ENCODE measurements around the gene OGDH. TPM values are rescaled to one million over a fixed set of nuclear protein-coding genes. Genes with fewer than 3 reads are reported as not detected.
"Not testable (repeated sequence)": the region's sequence is repeated elsewhere in the genome, so short reads cannot be mapped to it uniquely, and the experiment has no call there.

Gene OGDH
- total RNA-seq, 6 experiments from 2014 or later, result 46.6 to 63.2 (median 55.8) TPM

DNA sequence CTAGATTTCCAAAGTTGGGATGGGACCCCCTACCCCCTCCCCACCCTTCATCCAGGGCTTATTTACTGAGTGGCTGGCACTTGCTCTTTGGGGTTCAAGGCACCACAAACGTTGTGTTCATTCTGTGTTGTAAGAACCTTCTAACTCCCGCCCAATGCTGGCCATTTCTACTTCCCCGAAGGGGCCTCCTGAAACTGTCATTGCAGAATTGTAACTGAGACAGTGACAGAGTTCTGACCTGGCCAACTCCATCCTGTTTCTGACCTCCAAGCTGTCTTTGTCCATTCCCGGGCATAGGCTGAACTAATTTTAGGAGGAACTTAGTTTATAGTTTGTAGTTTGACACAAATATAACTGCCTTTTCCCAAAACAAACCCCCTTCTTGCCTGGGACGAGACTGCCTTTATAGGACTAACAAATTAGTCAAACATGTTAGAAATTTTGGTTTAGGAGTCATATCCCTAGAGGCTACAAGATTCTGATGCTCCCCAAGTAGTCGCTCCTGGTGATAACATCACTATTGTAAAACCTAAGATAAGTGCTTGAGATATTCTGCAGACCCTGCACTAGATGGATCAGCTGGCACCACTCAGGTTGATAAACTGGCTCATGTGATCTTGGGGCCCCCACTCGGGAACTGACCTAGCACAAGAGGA lies 107.4 kb downstream of the OGDH start:
- intact Hi-C loops (cut with DNase I), result no loop called here
- Histone ChIP-seq H3K4me1 (no peaks in the 10 kb centered on the region), H3K4me3 (no peak overlapping the region), H3K27ac (no peak overlapping the region), H3K27me3 (no peaks in the 10 kb centered on the region), H3K36me3 (peaks cover 0 to 5% (median 0%) of the 10 kb centered on the region in 4 donors), H3K9me3 (no peaks in the 10 kb centered on the region)
- TF ChIP-seq, protein P1, sequence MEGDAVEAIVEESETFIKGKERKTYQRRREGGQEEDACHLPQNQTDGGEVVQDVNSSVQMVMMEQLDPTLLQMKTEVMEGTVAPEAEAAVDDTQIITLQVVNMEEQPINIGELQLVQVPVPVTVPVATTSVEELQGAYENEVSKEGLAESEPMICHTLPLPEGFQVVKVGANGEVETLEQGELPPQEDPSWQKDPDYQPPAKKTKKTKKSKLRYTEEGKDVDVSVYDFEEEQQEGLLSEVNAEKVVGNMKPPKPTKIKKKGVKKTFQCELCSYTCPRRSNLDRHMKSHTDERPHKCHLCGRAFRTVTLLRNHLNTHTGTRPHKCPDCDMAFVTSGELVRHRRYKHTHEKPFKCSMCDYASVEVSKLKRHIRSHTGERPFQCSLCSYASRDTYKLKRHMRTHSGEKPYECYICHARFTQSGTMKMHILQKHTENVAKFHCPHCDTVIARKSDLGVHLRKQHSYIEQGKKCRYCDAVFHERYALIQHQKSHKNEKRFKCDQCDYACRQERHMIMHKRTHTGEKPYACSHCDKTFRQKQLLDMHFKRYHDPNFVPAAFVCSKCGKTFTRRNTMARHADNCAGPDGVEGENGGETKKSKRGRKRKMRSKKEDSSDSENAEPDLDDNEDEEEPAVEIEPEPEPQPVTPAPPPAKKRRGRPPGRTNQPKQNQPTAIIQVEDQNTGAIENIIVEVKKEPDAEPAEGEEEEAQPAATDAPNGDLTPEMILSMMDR (IDR thresholded peaks at IDR 0.05), result no peak
- TF ChIP-seq POLR2A (IDR thresholded peaks at IDR 0.05), result no peak
- no peak for DNase-seq
- no peak for ATAC-seq
- WGBS (ENCODE audit: insufficient coverage, low coverage, low lambda C conversion rate, missing lambda C conversion rate), result 50% methylated on average over 7 of the region's 7 CpGs

DNA sequence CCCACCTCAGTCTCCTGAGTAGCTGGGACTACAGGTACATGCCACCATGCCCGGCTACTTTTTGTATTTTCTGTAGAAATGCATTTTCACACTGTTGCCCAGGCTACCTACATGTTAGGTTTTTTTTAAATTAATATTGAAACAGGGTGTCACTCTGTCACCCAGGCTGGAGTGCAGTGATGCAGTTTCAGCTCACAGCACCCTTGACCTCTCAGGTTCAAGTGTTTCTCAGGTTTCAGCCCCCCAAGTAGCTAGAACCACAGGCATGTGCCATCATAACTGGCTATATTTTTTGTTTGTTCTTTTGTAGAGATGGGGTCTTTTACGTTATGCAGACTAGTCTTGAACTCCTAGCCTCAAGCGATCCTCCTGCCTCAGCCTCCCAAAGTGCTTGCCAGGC lies 109.8 kb downstream of the OGDH start:
- intact Hi-C loops (cut with DNase I), result no loop called here
- no peaks in the 10 kb centered on the region for H3K4me1 ChIP-seq
- WGBS (ENCODE audit: insufficient coverage, low coverage, low lambda C conversion rate, missing lambda C conversion rate), result 100% methylated on average over 3 of the region's 3 CpGs

DNA sequence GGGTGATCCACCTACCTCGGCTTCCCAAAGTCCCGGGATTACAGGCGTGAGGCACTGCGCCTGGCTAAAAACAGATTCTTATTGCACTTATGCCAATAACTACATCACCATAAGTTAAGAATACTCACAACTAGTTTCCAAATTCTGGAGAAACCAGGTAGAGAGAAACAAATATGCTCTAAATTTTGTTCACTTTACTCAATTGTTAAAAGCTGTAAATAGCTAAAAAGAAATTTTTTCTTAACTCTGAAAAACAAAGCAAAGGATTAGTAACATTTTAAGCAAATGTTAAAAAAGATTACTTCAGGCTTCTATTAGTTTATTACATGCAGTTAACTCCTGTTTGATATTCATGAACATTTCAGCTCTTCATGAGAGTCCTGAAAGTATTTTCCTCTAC lies 113.9 kb downstream of the OGDH start:
- WGBS (ENCODE audit: insufficient coverage, low coverage, low lambda C conversion rate, missing lambda C conversion rate), result 72% methylated on average over 4 of the region's 4 CpGs
- Histone ChIP-seq H3K27me3 (no peaks in the 10 kb centered on the region), H3K9me3 (no peaks in the 10 kb centered on the region), H3K4me1 (no peaks in the 10 kb centered on the region), H3K27ac (no peak overlapping the region), H3K36me3 (no peaks in the 10 kb centered on the region), H3K4me3 (no peak overlapping the region)
- ATAC-seq (no peak), DNase-seq (no peak)
- intact Hi-C loops (cut with DNase I), result no loop called here
- TF ChIP-seq, protein P1 (IDR thresholded peaks at IDR 0.05), result no peak

More for the DNA sequence above, 109.8 kb downstream of the OGDH start:
- no peak for ATAC-seq
- no peak for DNase-seq
- no peak overlapping the region for H3K27ac ChIP-seq
- no peak overlapping the region for H3K4me3 ChIP-seq
- no peaks in the 10 kb centered on the region for H3K36me3 ChIP-seq
- TF ChIP-seq, protein P1 (IDR thresholded peaks at IDR 0.05), result no peak
- no peak for TF ChIP-seq POLR2A (IDR thresholded peaks at IDR 0.05)
- H3K9me3 ChIP-seq, result no peaks in the 10 kb centered on the region
- H3K27me3 ChIP-seq, result no peaks in the 10 kb centered on the region

DNA sequence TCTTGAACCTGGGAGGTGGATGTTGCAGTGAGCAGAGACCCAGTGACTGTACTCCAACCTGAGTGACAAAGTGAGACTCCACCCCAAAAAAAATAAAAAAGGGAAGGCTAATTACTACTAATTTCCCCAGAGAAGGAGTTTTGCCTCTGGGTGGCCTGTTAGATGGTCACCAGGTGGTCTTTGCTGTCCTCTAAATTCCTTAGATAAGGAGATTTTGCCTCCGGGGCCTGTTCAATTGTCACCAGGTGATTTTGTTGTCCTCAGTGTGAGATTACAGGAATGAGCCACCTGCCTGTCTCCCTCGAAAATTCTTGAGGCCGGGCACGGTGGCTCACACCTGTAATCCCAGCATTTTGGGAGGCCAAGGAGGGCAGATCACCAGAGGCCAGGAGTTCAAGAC lies 117.8 kb downstream of the OGDH start:
- WGBS (ENCODE audit: insufficient coverage, low coverage, low lambda C conversion rate, missing lambda C conversion rate), result 60% methylated on average over 1 of the region's 4 CpGs
- no peak overlapping the region for H3K27ac ChIP-seq
- no peak overlapping the region for H3K4me3 ChIP-seq
- no peaks in the 10 kb centered on the region for H3K36me3 ChIP-seq
- H3K4me1 ChIP-seq, result no peaks in the 10 kb centered on the region
- H3K9me3 ChIP-seq, result no peaks in the 10 kb centered on the region
- intact Hi-C loops (cut with DNase I), result no loop called here
- H3K27me3 ChIP-seq, result no peaks in the 10 kb centered on the region
- no peak for TF ChIP-seq POLR2A (IDR thresholded peaks at IDR 0.05)
- TF ChIP-seq, protein P1 (IDR thresholded peaks at IDR 0.05), result no peak
- DNase-seq (no peak), ATAC-seq (no peak)

DNA sequence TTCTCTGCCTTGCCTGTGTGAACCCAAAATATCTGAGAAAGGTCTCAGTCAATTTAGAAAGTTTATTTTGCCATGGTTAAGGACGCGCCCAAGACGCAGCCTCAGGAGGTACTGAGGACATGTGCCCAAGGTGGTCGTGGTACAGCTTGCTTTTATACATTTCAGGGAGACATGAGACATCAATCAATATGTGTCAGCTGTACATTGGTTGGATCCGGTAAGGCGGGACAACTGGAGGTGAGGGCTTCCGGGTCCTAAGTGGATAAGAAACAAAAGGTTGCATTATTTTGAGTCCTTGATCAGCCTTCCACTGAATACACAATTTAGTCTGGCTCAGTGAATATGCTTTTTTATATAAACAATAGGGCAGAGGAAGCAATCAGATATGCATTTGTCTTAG lies 119.8 kb downstream of the OGDH start:
- H3K36me3 ChIP-seq; ATAC-seq; H3K4me1 ChIP-seq; H3K27ac ChIP-seq; intact Hi-C loops (cut with DNase I); H3K9me3 ChIP-seq; DNase-seq; H3K4me3 ChIP-seq; H3K27me3 ChIP-seq: not testable (repeated sequence)
- WGBS (ENCODE audit: insufficient coverage, low coverage, low lambda C conversion rate, missing lambda C conversion rate), result 66% methylated on average over 7 of the region's 7 CpGs
